ENCODE results near the gene ADAMTS5. TPM values are rescaled to one million over a fixed set of nuclear protein-coding genes. Genes with fewer than 3 reads are reported as not detected.

The ADAMTS5 gene
- total RNA-seq, 1 donor from 2014 or later: 1.4 TPM

GRCh38 chr21:26946744-26947446 is 20.0 kb downstream of the ADAMTS5 start:
- DNase-seq: no peak

DNA sequence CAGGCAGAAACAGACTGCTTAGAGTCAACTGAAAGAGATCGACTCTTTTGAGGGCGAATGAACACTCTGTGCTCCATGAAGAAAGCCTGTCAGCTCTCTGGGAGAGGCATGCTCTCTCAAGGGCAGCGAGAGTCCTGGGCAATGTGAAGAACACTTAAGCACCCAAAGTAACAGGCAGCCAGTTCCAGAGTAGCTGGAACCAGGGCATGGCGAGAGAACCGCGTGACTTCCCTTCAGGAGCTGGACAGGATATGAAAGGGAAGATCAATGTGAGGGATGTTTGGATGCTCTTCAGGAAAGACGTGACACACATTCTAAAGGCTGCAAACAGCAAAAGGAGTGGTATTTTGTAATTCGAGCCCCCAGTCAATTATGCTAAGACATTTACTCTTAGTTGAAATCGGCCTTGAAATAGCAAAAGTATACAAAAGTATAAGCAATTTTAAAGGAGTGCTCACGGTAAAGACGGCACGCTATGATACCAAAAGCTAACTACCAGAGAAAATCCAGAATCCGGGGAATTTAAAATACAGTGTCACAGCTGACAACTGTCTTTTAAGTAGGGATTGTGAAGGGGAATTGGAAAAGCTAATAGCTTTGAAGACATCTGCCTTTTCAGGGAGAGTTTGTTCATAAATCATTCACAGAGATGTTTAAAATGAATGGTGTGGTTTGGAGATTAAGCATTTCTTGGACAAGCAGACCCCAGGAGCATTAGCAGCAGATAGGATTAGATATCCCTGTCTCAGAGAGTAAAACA is 20.8 kb downstream of the ADAMTS5 start:
- DNase-seq: no peak

GRCh38 chr21:26943921-26944320 is 23.0 kb downstream of the ADAMTS5 start:
- DNase-seq: no peak

DNA sequence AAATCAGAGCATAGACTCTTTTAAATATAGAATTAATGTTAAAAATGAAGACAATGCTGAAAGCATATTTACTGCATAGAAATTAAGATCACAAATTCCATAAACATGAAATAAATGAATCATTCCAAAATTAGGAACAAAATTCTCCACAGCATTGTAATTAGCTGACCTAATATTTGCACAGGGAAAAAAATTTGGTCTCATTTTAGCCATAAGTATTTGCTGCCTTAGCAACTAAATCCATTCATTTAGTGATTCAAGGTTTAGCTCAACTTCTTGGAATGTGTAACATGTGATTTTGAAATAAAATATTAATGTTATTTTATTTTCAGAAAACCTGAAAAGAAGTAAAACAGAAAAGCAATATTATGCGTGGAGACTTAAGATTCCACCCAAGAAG is 25.5 kb downstream of the ADAMTS5 start:
- no peak for DNase-seq

- no peak for DNase-seq
These were observed 27.2 kb downstream of the ADAMTS5 start for GRCh38 chr21:26939601-26940111.

DNA sequence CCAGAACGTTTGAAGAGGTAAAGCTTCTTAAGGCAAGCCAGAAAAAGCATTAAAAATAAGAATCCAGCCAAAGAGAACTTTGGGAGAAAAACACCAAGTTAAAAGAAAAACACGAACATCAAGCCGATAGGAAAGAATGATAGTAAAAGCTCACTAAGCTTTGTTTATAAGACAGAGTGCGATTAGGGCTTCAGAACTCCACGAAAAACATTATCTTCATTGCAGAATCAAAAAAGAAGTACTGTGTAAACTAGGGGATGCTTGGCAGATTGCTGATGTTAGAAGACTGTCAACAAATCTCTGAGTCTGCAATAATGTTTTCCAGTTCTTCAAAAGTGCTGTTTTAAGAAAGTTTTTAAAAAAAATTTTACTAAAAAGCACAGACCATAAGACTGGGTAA is 30.2 kb downstream of the ADAMTS5 start:
- DNase-seq: no peak

GRCh38 chr21:26935977-26936376 is 30.9 kb downstream of the ADAMTS5 start:
- no peak for DNase-seq

DNA sequence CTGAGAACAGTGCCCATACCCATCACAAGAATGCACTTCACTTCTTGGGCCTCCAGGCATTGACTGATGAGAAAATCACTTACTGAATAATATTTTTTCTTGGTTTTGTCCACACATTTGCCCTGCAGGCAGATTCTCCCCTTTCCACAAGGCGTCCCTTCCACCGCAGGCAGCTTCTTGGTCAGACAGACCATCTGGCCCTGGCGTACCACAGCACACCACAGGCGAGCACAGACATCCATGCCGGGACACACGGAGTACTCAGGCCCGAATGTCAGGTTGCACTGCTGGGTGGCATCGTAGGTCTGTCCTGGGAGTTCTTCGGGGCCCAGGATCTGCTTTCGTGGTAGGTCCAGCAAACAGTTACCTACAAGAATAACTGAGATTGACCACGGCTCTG is 32.5 kb downstream of the ADAMTS5 start:
- DNase-seq: no peak

DNA sequence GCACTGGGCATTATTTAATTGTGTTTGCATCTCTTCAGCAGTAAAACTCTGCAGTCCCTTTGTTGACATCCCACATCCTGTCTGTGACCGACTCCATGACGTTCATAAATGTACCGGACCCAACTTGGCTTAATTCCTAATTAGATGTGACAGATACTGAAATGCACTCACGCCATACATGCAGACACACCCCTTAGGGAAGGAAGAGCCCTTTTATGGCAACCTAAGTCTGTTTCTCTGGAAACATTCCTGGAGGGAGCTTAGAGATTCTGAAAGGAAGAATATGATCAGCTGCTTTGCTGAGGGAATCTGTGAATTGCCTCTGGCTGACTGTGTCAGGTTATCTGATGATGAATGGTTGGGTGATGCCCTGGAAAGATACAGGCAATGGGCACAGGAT is 33.4 kb downstream of the ADAMTS5 start:
- DNase-seq: no peak

- no peak for DNase-seq
These were observed 41.3 kb downstream of the ADAMTS5 start for GRCh38 chr21:26925636-26926035.

DNA sequence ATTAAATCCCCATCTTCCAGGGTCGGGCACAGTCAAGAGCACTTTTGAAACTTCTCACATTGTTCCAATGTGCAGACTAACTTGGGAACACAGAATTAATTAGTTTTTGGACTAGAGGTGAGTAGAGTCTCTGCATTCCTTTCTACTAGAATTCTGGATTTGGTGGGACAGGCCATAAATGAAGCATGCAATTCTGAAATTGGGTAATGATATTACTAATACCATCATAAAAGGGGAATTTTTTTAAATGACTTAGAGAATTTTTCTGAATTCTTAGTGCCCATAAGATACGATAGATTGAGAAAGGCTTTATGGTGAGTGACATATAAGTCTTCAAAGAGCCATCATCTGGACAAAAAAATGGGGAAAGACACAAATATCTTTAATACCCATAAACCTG is 41.8 kb downstream of the ADAMTS5 start:
- no peak for DNase-seq

DNA sequence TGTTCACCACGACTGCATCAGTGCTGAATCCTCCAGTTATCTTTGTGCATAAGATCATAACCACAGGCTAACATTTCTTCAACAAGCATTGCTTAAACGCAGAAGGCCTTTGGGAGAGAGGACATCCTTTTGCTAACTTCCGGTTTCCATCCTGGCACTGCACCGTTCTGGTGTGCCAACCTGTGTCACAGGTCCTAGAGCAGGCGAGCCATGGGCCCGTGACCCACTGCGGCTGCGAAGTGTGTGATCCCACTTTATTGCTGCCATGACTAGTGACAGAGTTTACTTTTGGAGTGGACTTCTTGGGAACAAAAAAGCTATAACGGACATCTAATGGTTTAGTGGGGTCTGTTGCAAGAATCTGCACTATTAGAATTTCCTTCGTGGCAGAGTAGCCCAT is 42.9 kb downstream of the ADAMTS5 start:
- DNase-seq: no peak

- DNase-seq: no peak
These were observed 46.8 kb downstream of the ADAMTS5 start for GRCh38 chr21:26920055-26920454.

DNA sequence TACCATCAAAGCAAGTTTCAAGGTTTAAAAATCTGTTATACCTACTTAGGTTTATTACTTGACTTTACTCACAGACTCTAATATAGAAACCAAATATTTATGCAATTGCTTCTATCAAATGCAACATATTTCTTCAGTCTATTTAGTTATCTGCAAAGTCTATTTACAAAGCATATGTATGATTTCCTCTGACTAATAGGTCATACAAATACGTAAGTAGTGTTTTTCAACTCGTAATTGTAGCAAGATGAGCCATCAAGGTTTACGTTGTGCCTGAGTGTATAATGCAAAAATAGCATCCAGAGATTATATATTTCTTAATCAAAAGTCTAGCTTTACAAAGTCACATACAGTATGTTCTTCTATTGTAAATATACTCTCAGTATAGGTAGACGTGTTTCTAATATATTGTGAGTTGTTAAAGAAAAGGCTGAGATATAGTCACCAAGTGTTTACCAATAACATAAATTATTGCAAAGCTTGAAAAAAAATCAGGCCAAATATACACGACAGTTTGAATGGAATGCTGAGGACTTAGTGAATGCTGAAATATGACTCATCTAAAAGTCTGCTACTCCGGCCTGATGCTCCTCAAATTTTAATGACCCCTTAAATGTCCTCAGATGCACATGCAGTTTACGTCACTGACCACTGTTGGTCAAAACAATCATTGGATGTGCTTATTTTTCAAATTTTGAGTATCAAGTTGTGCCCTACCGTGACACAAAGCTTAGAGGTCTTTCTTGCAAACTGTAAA is 48.4 kb downstream of the ADAMTS5 start:
- no peak for DNase-seq

DNA sequence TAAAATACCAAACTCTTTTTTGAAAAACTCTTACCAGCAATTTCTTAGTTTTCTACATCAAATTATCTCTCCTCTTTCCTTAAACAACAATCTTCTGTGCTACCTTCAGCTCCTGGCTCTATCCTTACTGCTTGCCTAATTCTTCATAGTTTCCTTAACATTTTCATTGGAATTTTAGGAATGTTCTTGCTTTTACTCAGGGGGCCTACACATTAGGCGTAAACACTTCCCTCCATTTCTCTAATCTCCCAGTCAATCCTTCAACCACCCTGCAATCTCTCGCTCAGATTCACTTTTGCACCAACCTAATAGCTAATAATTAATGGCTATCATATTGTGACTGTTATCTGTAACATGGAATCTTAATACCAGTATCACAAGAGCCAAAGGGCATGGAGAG is 50.1 kb downstream of the ADAMTS5 start:
- DNase-seq: no peak

DNA sequence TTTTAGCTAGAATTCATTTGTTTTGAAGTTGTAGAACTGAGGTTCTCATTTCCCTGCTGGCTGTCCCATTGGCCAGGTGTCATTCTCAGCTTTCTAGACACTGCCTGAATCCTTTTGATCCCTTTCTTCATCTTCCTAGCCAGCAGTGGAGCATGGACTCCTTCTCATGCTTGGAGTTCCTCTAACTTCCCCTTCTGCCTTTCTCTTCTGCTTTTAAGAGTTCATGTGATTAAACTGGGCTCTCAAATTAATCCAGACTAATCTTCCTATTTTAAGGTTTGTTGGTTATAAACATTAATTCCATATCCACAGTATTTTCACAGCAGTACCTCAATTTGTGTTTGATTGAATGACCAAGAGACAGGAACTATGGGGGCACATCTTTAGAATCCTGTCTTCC is 52.3 kb downstream of the ADAMTS5 start:
- no peak for DNase-seq

- no peak for DNase-seq
These were observed 54.4 kb downstream of the ADAMTS5 start for GRCh38 chr21:26912466-26912865.

DNA sequence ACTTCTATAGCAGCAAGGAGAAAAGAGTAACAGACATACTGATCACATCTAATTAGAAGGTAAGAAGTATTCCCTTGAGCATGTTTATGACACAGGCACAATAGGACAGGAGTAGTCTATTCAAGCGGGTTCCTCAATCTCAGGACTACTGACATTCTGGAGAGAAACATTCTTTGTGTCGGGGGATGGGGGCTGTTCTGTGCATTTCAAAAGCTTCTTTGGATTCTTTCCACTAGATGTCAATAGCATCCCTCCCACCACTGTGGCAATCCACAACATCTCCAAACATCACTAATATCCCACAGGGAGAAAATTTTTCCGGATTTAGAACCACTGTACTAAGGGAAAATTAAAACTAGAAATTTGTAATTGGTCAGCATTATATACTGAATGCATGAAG is 56.9 kb downstream of the ADAMTS5 start:
- no peak for DNase-seq

DNA sequence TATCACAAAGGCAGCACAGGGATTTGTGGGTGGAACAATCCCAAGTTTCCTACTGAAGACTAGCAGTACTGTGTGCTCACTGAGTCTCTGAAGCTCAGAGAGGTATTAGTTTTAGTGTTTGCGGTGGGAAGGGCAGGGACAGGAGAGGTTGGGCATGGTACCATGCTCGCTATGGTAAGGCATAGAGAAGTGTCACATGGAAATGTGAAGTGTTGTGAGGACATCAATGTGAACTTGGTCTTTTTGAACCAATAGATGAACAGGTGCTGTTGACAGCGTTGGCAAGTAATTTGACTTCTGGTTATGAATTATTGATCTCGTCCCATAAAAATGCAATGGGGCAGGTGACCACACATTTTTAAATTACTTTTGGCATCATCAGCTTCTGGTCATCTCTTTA is 65.9 kb downstream of the ADAMTS5 start:
- DNase-seq: no peak

- no peak for DNase-seq
These were observed 74.7 kb downstream of the ADAMTS5 start for GRCh38 chr21:26892151-26892550.

DNA sequence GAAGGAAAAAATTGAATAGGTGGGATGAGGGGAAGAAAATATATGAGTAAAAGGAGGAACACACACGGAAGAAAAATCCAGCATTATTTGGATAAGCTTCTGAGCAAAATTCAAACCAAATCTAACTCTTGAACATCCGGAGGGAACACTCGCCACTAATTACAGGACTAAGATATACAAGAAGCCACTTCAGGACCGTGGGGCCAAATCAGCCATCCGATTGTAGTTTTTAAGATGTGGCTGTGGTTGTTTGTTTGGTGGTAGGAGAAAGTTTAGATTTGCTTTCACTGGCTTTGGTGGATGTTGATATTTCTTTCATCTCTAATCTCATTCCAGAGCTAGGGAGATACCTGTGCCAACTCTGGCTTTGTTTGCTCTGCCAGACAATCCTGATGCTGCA is 78.0 kb downstream of the ADAMTS5 start:
- no peak for DNase-seq

DNA sequence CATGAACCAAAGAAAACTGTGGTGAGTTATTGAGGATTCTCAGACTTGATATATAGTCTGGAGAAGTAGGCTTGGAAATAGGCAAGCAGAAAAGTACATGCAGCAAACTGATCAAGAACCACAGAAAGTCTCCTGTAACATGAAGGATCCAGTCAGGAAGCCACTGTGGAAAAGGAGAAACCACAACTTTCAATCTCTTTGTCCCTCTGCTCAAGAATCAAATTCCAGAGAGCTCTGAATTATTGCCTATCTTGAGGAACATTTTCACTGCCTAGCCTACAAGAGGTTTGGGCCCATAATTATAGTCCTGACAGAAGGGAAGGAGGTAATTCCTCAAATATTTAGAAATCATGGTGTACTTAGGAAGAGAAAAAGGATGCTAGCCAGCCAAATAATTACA is 78.6 kb downstream of the ADAMTS5 start:
- DNase-seq: no peak

DNA sequence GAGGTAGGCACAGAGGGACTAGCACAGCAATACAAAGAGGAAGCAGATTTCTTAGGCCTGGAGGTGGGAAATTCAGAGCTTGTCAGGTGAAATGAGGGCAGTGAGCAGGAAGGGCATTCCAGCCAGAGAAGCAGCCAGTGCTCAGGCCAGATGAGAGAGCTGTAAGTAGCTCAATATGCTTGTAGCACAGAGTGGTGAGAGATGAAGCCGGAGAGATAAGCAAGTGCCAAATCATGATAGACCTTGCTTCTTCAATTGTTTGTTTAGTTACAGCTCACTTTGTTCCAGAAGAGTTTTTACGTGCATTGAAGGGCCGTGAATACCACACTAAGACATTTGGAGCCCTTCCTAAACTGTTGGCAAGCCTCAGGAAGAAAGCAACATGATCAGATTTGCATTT is 79.6 kb downstream of the ADAMTS5 start:
- DNase-seq: no peak
